Choroid plexus epithelial cell (primary cell): ENCODE data around the gene TTC23.

Source experiments
- DNase-seq: peaks from one replicate; pipeline ENCODE4 v3.0.0-alpha.2; 2010; ENCODE audit warnings: low read depth
- H3K4me3 ChIP-seq: 2 replicates; pipeline ENCODE4 v1.5.1; 2011; ENCODE audit warnings: low read depth, mild to moderate bottlenecking, control low read depth, low read length, moderate library complexity
- TF ChIP-seq, protein P1 (sequence below): conservative IDR thresholded peaks from 2 replicates; pipeline ENCODE4 v1.5.1; 2011; ENCODE audit warnings: low read depth, mild to moderate bottlenecking, control low read depth, inconsistent platforms, low read length, moderate library complexity

Gene TTC23

GRCh38 chr15:99098426-99098825 lies 151.0 kb downstream of the TTC23 start:
- TF ChIP-seq, protein P1, sequence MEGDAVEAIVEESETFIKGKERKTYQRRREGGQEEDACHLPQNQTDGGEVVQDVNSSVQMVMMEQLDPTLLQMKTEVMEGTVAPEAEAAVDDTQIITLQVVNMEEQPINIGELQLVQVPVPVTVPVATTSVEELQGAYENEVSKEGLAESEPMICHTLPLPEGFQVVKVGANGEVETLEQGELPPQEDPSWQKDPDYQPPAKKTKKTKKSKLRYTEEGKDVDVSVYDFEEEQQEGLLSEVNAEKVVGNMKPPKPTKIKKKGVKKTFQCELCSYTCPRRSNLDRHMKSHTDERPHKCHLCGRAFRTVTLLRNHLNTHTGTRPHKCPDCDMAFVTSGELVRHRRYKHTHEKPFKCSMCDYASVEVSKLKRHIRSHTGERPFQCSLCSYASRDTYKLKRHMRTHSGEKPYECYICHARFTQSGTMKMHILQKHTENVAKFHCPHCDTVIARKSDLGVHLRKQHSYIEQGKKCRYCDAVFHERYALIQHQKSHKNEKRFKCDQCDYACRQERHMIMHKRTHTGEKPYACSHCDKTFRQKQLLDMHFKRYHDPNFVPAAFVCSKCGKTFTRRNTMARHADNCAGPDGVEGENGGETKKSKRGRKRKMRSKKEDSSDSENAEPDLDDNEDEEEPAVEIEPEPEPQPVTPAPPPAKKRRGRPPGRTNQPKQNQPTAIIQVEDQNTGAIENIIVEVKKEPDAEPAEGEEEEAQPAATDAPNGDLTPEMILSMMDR = no peak
- DNase-seq = no peak
- no peak overlapping the region for H3K4me3 ChIP-seq

- H3K4me3 ChIP-seq = no peak overlapping the region
- DNase-seq = no peak
- TF ChIP-seq, protein P1 = no peak
Measured at GRCh38 chr15:99097441-99098410, 151.7 kb downstream of the TTC23 start.

- TF ChIP-seq, protein P1 = no peak
- H3K4me3 ChIP-seq = no peak overlapping the region
- no peak for DNase-seq
Measured at GRCh38 chr15:99096894-99097426, 152.4 kb downstream of the TTC23 start.

- DNase-seq = no peak
- H3K4me3 ChIP-seq = no peak overlapping the region
Measured at GRCh38 chr15:99096173-99096893, 153.0 kb downstream of the TTC23 start.

DNA sequence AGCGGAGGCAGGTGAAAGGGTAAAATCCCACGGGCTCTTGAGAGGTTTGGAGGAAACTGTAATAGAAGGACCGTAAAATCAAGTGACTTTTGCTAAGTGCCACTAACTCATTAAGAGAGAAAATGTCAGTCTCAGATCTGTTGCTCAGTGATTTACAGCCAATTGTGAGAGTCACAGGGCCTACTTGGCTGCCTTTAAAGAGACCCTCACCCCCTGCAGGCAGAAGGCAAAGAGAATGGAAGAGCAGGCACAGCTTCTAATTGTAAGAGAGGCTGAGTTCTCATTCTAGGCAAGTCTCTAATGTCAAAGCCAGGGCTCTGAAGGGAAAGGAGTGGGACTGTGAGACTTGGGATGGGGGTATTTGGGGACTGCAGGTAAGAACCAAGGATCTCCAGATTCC lies 153.8 kb downstream of the TTC23 start:
- H3K4me3 ChIP-seq = no peak overlapping the region
- DNase-seq = no peak
- TF ChIP-seq, protein P1 = no peak

More at GRCh38 chr15:99096173-99096893, 153.0 kb downstream of the TTC23 start:
- TF ChIP-seq, protein P1 = no peak

DNA sequence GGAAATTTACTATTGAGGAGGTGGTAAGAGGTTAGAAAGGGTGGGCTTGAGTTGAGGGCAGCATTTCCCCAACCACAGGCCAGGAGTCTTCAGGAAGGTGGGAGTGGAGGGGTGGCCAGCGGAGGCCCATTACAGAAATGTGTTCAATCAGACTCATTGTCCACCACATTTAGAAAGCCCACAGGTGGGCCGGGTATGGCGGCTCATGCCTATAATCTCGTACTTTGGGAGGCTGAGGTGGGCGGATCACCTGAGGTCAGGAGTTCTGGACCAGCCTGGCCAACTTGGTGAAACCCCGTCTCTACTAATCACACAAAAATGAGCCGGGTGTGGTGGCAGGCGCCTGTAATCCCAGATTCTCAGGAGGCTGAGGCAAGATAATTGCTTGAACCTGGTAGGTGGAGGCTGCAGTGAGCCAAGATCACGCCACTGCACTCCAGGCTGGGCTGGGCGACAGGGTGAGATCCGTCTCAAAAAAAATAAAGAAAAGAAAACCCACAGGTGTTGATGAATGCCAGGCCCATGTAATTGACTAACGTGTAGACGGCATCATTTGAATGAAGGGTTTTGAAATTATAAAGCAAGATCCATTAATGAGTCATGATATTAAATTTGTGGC lies 156.7 kb downstream of the TTC23 start:
- TF ChIP-seq, protein P1 = no peak
- DNase-seq = no peak
- no peak overlapping the region for H3K4me3 ChIP-seq
